Measurements from ENCODE around the gene ST8SIA5.

Gene ST8SIA5

DNA sequence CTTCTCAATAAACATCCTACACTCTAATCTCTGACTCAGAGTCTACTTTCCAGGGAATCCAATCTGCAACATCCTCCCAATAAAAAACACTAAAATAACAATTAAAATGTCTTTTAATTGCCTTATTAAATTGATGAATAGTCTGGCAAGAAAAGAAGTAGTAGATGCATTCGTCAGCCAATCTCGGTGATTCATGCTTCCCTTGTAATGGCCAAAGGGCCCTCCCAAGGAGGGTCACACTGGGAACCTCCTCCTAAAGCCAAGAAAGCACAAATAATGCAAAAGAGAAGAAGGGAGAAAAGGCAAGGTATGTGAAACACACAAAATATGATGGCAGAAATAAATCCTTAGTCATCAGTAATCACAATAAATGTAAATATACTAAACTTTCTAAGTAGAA, 16.8 kb downstream of the ST8SIA5 start:
- DNase-seq (ENCODE audit: low read depth in 2 of 2): no peak

DNA sequence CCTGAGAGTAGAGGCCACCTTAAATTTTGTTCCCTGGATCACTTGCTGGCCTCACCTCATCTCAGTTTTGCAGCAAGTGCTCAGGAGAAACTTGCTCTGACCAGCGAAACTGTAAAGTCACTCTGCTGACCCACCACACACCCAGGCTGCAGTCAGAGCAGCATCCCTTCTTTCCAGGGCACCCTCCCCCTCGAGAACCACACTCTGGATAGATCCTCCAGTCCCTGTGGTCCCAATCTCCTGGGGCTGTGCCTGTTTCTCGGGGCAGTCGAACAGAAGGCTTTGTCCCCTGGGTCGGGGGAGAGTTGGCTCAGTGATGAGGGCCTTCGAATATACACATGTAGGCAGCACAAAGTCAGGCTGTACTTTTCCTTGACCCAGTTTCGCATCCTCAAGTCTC, 18.4 kb downstream of the ST8SIA5 start:
- no peak for DNase-seq (ENCODE audit: low read depth in 2 of 2)

DNA sequence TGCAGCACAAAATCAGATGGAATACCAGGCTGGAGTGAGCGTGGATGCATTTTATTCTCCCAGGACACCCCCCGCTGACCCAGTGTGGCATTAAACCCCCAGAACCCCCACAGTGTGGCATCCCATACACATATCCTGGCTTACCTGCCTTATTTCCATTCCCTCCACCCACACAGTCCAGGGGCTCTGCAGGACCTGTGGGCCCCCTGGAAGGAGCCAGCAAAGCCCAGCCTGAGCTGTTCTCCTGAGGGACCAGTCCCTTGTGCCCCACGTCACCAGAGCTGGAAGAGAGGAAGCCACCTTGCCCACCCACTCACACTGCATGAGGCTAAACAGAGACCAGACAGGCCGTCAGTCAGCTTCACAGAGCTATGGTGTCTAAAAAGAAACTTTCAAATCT, 20.1 kb downstream of the ST8SIA5 start:
- DNase-seq (ENCODE audit: low read depth in 2 of 2): no peak

DNA sequence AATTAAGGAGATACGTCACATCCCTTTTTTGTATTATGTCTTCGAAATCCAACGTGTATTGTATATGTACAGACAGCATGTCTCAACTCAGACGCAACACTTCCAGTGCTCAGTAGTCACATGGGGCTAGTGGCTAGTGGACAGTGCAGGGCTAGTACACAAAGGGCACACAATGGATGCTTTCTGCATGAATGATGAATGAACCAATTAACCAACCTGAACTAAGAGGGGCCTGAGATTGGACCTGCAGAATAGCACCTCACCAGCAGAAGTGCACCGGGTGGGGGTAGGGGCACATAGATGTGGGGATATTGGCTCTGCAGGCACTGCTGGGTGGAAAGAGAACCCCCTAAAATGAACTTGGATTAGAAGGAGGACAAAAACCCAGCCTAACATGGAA, 20.7 kb downstream of the ST8SIA5 start:
- no peak for DNase-seq (ENCODE audit: low read depth in 2 of 2)

DNA sequence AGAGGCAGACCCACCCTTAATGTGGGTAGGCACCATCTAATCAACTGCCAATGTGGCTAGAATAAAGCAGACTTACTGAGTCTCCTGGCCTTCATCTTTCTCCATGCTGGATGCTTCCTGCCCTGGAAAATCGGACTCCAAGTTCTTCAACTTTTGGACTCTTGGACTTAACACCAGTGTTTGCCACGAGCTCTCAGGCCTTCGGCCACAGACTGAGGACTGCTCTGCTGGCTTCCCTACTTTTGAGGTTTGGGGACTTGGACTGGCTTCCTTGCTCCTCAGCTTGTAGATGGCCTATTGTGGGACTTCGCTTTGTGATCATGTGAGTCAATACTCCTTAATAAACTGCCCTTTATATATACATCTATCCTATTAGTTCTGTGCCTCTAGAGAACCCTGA, 21.9 kb downstream of the ST8SIA5 start:
- no peak for DNase-seq (ENCODE audit: low read depth in 2 of 2)

DNA sequence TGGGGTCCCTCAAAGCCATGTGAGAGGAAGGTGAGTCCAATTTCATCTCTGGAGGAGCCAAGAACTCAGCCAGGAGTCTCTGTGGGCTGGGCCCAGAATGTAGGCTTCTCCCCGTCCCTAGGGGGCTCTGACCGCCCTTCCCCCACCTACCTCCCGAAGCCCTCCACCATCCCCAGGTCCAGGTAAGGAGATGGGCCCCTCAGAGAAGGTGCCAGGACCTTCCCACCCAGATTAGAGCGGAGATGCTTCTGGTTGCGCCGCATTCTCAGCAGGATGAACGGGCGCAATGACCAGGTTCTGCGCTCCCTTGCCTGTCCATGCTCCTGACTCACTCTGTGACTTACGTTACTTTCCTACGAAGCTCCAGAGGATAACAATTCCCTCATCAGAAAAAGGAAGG, 23.0 kb downstream of the ST8SIA5 start:
- no peak for DNase-seq (ENCODE audit: low read depth in 2 of 2)

DNA sequence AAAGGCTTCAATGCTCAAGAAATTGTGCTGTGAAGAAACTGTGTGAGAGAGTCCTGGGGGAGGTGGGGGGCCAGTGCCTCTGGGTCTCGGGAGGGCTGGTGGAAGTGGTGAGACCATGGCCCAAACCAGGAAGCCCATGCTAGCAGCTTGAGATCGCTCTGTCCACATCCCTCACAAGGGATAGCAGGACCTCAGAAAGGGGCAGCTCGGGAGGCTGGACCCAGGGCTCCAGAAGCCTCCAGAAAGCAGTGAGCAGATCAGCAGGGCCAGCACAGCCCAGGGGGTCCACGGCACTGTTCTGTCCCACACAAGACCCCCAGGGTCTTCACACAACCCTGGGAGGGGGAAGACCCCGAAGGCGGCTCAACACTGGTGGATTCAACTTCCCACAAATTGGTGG, 24.1 kb downstream of the ST8SIA5 start:
- no peak for DNase-seq (ENCODE audit: low read depth in 2 of 2)

DNA sequence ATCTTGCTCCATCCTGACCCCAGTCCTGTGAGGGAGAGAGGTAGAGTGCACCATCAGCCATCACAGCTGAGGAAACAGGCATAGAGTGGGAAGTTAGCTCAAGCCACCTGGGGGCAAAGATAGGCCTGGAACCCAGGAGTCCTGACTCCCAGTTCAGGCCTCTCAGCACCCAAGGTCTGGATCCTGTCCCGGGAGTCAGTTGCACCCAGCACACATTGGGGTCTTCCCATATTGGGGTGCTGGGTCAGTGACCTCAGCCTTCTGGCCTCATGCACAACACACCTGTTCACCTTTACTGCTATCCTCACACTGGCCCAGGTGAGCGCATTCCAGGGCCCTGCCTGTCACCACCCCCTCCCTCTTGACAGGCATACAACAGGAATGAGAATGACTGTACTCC, 24.7 kb downstream of the ST8SIA5 start:
- DNase-seq (ENCODE audit: low read depth in 2 of 2): no peak

DNA sequence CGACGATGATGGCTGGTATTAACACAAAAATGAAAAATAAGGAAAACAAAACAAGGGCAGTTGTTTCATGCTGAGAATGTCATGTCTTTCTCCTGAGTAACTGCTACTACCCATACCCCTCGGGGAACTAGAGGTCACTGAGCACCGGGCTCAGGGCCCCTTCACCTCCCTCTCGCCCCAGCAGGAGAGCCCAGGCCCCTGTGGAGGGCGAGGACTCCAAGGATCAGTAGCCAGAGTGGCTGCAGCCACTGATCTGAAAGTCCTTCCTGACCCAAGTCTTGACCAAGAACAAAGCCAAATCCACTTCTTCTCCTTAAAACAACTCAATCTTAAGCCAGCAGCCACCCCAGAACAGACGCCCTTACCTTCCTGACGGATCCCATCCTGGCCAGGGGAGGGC, 25.5 kb downstream of the ST8SIA5 start:
- no peak for DNase-seq (ENCODE audit: low read depth in 2 of 2)

DNA sequence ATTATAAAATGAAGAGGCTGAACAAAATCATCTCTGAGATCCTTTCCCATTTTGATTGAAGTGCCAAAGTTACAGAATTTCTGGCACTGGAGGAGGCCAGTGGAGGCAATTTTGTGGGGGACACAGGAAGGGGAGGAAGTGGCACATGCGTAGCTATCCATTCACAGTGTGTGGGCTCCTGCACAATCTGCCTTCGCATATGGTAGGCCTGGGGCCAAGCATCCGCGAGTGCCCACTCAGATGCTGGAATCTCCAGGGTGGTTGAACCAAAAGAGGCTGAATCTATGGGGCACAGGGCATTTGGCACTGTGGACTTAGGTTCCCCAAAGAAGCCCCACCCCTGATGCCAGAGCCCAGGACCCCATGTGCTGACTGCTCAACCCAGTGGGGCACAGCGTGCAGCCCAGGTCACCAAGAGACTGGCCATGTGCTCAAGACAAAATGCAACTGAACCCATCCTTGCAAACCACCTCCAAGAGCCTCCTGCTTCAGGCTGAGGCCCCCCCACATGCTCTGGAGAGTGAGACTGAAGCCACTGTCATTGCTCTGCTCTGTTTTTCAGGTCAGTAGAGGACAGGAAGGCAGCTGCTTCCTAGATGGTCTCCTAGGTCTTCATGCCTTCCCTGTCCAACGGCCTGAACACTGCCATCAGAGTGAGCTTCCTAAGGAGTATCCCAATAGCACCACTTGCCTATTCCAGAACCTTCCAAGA, 28.5 kb downstream of the ST8SIA5 start:
- DNase-seq (ENCODE audit: low read depth in 2 of 2): no peak

DNA sequence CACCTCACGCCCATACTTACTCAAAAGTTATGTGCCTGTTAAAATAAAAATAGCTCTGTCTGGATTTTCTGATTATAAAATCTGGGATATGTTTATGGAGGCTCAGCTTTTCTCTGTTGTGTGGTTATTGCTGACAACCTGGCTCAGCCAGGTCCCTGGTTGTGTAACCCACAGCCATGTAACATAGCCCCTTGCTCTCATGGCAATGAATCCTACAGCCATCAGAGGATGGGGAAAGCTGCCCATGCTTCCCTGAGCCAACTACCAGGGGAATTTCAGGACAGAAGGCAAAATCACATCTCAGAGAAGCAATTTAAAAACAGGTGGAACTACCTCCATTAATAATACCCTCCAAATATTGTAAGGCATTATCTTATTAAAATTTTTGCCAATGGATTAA, 29.7 kb downstream of the ST8SIA5 start:
- DNase-seq (ENCODE audit: low read depth in 2 of 2): no peak

DNA sequence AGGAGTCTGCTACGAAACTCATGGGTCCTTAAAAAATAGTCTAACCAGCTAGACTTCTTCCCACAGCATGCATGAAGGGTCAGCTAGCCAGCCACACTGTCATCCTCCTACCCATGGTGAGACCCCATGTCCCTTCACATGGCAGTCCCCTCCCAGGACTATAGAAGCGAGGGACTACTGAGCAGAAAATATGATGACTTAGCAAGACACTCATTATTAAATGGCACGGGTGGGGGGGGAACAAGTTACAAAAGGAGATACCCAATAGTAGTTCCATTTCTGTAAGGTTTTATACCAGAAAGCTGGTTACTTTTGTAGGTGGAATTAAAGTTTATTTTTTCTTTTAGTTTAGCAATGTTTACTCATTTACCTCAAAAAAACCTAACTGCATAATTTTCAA, 31.5 kb downstream of the ST8SIA5 start:
- DNase-seq (ENCODE audit: low read depth in 2 of 2): no peak

DNA sequence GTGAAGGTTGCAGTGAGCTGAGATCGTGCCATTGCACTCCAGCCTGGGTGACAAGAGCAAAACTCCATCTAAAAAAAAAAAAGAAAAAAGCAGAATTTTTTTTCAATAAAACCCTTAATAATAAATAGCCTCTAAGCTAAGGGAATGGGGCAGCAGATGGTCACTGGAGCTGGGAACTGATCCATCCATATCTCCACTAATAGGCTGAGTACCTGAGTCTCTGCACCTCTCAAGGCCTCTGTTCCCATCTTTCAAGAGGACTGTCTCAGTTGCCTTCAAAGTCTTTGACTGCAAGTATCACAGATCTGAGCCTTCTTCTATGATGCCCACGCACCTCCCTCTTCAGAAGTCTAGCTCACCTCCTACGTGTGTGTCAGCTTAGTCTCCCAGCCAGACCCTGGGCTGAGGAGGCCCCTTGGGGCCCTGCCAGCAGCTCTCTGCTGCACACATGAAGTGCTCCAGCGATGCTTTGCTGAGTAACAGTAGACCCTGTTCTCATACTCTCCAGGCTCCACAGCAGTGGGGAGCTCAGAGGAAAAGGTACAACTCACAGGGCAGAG, 32.9 kb downstream of the ST8SIA5 start:
- DNase-seq (ENCODE audit: low read depth in 2 of 2): no peak

DNA sequence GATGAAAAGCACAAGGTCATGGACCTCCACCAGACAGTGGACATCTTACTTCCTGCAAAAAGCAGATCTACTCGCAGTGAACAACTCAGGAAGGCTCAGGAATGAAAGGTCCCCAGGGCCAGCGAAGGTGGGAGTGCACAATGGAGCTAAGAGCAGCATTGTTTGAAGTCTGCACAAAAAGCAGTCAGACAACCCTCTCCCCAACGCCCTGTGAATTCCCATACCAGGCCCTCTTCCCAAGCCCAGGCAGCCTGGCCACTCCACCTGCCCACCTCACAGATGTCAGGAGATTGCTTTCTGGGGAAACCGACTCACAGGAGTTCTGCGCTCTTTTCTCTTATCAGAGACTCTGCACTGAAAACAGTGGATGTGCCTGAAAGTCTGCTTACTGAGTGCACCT, 34.8 kb downstream of the ST8SIA5 start:
- no peak for DNase-seq (ENCODE audit: low read depth in 2 of 2)

DNA sequence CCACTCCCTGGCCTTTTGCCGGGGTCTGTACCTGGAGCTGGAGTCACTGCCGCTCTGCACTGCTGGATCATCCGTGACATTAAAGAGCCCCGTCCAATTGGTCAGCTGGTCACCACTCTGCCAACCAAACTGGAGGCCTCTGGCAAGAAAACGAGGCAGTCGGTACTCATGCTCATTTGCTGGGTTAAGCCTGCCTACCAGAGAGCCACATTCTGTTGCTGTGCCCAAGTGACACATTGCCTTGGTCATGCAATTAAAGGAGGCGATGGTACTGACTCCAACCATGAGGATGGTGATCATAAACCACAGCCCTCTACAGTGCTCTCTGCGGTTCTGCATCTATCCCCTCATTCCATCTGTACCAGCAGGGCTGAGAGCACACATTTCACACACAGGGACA, 35.5 kb downstream of the ST8SIA5 start:
- DNase-seq (ENCODE audit: low read depth in 2 of 2): no peak

DNA sequence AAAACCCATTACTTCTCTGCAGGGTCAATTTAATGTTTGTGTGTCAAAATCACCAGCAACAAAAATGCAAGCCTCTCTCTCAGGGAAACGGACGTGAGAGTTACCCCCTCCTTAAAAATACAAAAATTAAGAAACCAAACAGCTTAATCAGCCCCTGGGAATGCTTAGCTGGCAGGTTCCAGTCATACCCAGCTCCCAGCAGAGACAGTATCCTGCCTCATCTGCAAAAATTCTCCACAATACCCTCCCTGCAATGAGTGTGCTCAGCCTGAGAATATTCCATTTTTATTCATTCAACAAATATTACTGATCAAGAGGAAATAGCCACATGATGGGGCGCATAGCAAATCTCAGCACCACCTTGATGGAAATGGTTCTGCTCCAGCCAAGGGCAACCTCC, 36.3 kb downstream of the ST8SIA5 start:
- DNase-seq (ENCODE audit: low read depth in 2 of 2): no peak

DNA sequence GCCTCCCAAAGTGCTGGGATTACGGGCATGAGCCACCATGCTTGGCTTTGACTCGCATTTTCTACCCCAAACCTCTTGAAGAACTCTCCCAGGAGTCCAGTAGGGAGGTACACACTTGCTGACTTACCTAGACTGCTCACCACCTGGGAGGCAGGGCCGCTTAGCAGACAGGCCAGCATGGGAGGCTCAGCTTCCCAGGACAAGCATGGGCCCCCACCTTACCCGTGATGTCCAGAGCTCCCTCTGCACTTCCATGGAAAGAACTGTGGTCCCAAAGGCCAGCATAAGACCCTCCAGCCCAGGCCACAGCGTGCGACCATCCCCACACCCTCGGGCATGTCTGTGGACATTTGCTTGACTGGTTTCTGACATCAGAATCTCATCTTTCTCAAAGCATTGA, 36.8 kb downstream of the ST8SIA5 start:
- DNase-seq (ENCODE audit: low read depth in 2 of 2): no peak

DNA sequence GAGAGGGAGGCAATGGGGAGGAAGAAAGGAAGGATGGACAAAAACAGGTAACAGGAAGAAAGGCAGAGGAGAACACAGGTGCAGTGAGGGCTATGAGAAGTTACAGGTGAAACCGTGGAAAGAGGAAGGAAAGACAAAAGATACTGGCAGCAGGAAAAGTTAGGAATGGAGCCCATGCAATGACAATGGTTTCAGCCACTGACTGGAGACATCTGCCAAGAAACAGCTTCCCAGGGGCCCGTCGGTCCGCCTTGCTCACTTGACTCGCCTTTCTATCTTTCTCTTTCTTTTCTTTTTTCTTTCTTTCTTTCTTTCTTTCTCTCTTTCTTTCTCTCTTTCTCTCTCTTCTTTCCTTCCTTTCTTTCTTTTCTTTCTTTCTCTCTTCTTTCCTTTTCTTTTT, 37.5 kb downstream of the ST8SIA5 start:
- no peak for DNase-seq (ENCODE audit: low read depth in 2 of 2)

DNA sequence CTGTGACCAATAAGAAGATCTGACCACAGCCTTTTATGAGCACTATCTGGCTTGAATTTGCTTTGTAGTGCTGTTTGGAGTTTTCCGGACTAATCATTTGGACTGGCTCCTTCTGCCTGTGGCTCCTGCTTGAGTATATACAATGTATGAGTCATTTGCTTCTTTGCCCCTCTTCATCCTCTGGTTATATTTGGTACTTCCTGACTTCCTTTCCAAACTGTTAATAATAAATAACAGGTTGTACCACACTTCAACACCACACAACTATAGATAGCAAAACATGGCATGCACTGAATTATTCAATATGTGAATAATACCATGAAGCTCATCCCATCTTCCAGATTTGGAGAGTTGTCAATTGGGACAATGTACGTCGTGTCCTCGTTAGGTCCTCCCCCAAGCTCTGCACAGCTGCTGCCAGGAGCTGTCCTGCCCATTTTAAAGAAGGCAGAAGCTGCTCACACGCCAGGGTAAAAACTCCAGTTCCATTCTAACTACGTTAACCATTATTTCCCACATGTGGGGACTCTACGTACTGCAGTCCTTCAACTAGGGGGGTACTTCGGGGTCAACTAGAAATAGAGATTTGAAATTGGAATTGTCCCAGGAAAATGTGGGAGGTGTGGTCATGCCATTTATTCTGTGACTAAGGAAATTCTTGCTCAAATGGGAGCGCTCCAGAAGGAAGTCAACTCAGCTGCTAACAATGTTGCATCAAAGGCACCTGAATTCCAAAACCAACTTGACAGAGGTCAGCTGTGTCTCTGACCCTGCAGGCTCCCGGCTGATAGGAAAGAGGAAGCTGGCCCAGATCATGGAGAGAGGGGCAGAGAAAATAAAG, 38.1 kb downstream of the ST8SIA5 start:
- DNase-seq (ENCODE audit: low read depth in 2 of 2): no peak

DNA sequence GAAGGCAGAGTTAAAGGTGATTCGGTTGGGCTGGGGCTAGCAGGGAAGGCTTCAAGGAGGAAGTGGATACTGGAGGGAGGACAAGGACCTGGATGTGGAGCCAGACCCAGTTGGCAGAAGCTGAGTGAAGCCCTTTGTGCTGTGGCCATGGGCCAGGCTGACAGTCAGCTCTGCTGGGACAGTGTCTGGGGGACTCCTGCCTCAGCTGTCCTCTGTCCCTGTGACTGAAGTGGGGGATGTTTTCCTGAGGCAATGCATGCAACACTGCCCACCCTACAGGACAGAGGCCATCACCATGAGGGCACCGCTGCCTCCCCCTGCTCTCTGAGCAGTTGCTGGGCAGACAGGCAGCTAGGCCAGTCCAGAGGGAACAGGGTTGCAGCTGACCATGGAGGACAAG, 40.0 kb downstream of the ST8SIA5 start:
- DNase-seq (ENCODE audit: low read depth in 2 of 2): no peak

DNA sequence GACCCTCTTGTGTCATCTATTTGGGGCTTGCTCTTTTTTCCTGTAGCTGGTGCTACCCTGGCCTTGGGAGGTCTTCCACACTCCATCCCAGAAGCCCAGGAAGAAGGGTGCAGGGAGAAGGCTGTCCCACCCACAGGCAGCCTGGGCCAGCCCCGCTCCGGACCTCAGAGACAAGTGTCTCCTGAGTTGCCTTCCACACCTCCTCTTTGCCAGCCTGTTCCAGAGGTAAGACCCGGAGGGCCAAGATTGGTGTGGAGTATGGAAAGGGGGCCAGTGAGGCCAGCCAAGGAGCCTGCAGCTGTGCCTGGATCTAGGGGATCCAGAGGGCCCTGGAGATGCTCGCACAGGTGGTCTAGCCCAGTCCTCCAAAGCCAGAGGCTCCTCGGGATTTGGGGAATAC, 40.5 kb downstream of the ST8SIA5 start:
- DNase-seq (ENCODE audit: low read depth in 2 of 2): no peak

DNA sequence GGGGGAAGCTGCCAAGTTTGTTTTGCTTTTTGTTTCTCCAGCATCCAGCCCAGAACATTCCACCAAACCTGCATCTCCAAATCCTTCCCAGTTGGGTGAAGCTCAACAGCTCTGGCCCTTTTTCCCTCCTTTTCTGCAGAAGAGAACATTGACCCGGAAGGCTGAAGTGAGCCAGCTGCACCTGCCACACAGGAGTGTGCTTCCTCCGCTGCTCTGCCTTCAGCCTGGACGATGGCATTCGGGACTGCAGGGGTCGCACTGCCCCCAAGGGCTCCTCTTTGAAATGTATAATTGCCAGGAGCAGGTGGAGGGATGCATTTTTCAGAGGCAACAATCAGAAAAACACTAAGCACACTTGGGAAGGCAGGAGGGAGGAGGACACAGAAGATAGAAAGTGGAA, 41.8 kb downstream of the ST8SIA5 start:
- no peak for DNase-seq (ENCODE audit: low read depth in 2 of 2)

DNA sequence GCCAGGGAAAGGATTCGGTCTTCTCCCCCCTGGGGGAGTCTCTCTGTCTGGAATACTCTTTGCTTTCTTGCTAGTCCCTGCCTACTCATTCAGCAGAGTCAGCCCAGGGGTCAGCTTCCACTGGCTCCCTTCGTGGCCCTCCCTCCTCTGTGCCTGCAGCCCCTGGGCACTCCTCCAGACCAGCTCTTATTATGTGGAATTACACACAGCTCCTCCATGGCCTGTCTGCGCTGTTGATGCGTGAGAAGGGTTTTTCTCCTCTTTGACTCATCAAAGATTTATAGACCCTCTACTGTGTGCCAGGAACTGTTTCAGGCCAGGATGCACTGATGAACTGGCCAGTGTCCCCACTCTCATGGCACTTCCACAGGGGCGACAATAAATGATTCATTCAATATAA, 44.4 kb downstream of the ST8SIA5 start:
- peak; percentile 16 to 30 for DNase-seq (ENCODE audit: low read depth in 2 of 2)

Measured in fibroblast of skin of left biceps (primary cell).